Measurements from ENCODE around the gene VPS16.

DNA sequence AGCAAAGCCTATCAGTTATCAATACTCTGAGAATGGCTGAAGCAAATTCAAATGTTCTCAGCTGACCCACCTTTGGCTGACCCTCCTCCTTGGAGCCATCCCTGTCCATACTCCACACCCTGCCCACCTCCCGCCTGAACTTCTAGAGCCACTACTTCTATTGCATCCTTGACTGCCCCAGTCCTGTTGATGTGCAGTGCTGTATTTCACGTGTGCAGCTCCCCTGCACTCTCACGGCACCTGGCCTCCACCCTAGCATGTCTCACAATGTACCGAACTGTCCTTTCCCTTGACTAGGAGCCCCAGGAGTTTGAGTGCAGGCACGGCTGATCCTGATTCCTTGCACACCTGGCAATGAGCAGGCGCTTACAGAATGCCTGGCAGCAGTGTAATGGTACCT, 47.1 kb upstream of the VPS16 start:
- TF ChIP-seq POLR2AphosphoS5 (IDR thresholded peaks at IDR 0.05) (no peak), CTCF (IDR thresholded peaks at IDR 0.05) (no peak), EP300 (IDR thresholded peaks at IDR 0.05) (no peak)
